ENCODE results near the gene MYRIP.

DNA sequence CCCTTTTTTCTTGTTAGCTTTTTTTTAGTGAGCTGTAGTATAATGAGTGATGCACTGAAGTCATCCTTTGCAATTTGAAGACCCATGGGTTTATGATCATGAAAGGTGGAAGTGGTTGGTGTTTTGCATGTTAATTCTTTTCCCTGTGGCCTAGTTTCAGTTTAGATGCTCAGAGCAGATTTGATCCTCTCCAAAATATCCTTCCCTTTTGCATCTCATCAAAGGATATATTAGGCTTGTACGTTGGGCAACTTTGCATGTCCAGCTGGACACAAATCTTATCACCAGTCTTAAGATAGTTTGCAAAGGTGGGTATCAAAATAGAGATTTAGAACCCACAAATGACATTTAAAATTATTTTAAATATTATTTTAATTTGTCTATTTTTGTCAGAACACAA lies 72.7 kb downstream of the MYRIP start:
- TF ChIP-seq POLR2AphosphoS5 (IDR thresholded peaks at IDR 0.05; ENCODE audit: borderline replicate concordance, low read depth, low read length) (no peak), EZH2 (IDR thresholded peaks at IDR 0.05) (no peak), FOXP2 (optimal IDR thresholded peaks at IDR 0.05; ENCODE audit: control extremely low read depth, extremely low read length, insufficient read depth) (no peak)
